Measurements from ENCODE around the gene PATZ1. TPM values are rescaled to one million over a fixed set of nuclear protein-coding genes. Genes with fewer than 3 reads are reported as not detected.

The PATZ1 gene
- total RNA-seq, 1 experiment from 2014 or later = 18.6 TPM

GRCh38 chr22:31342389-31343140 lies 3.6 kb downstream of the PATZ1 start:
- CTCF ChIA-PET = no interaction called here
- Histone ChIP-seq H3K27ac (ENCODE audit: low read length) (no peak overlapping the region), H3K4me3 (ENCODE audit: low read depth in 2 of 2, low read length in 2 of 2) (no peak overlapping the region), H3K27me3 (ENCODE audit: control insufficient read depth, insufficient read depth, low read length) (no peaks in the 10 kb centered on the region), H3K36me3 (ENCODE audit: control insufficient read depth, insufficient read depth, low read length) (no peaks in the 10 kb centered on the region), H3K4me1 (ENCODE audit: control insufficient read depth, insufficient read depth, low read length) (peaks cover 14% of the 10 kb centered on the region), H3K9me3 (ENCODE audit: control insufficient read depth, insufficient read depth, low read depth, low read length) (no peaks in the 10 kb centered on the region)
- intact Hi-C loops (cut with micrococcal nuclease; ENCODE audit: unreplicated experiment) (no loop called here), in situ Hi-C loops (cut with HindIII; ENCODE audit: low pct_unique_long_range_greater_than_20kb, low sequenced_read_pairs) (no loop called here)
- POLR2A ChIA-PET = no interaction called here
- ATAC-seq (no peak), DNase-seq (ENCODE audit: low read depth, low spot score) (no peak)
- TF ChIP-seq REST (IDR thresholded peaks at IDR 0.05; ENCODE audit: insufficient read depth in 1 of 2, low read depth in 2 of 2, low read length in 1 of 2) (no peak), TCF7L2 (IDR thresholded peaks at IDR 0.05; ENCODE audit: low read depth, low read length) (no peak), POLR2AphosphoS5 (IDR thresholded peaks at IDR 0.05; ENCODE audit: low read depth, low read length) (no peak), SIN3A (IDR thresholded peaks at IDR 0.05; ENCODE audit: borderline replicate concordance, insufficient read depth, low read depth, low read length) (no peak)
- TF ChIP-seq, protein P1, sequence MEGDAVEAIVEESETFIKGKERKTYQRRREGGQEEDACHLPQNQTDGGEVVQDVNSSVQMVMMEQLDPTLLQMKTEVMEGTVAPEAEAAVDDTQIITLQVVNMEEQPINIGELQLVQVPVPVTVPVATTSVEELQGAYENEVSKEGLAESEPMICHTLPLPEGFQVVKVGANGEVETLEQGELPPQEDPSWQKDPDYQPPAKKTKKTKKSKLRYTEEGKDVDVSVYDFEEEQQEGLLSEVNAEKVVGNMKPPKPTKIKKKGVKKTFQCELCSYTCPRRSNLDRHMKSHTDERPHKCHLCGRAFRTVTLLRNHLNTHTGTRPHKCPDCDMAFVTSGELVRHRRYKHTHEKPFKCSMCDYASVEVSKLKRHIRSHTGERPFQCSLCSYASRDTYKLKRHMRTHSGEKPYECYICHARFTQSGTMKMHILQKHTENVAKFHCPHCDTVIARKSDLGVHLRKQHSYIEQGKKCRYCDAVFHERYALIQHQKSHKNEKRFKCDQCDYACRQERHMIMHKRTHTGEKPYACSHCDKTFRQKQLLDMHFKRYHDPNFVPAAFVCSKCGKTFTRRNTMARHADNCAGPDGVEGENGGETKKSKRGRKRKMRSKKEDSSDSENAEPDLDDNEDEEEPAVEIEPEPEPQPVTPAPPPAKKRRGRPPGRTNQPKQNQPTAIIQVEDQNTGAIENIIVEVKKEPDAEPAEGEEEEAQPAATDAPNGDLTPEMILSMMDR (IDR thresholded peaks at IDR 0.05) = no peak
- BruUV-seq (replicated peaks) = no TSS peak

GRCh38 chr22:31341386-31342088 lies 4.6 kb downstream of the PATZ1 start:
- intact Hi-C loops (cut with micrococcal nuclease; ENCODE audit: unreplicated experiment) (no loop called here), in situ Hi-C loops (cut with HindIII; ENCODE audit: low pct_unique_long_range_greater_than_20kb, low sequenced_read_pairs) (no loop called here)
- BruUV-seq (replicated peaks) = no TSS peak
- Histone ChIP-seq H3K4me3 (ENCODE audit: low read depth in 2 of 2, low read length in 2 of 2) (no peak overlapping the region), H3K27ac (ENCODE audit: low read length) (no peak overlapping the region), H3K27me3 (ENCODE audit: control insufficient read depth, insufficient read depth, low read length) (no peaks in the 10 kb centered on the region), H3K9me3 (ENCODE audit: control insufficient read depth, insufficient read depth, low read depth, low read length) (no peaks in the 10 kb centered on the region), H3K36me3 (ENCODE audit: control insufficient read depth, insufficient read depth, low read length) (no peaks in the 10 kb centered on the region), H3K4me1 (ENCODE audit: control insufficient read depth, insufficient read depth, low read length) (peaks cover 13% of the 10 kb centered on the region)
- TF ChIP-seq, protein P1 (IDR thresholded peaks at IDR 0.05) = no peak
- TF ChIP-seq TCF7L2 (IDR thresholded peaks at IDR 0.05; ENCODE audit: low read depth, low read length) = no peak
- no peak for TF ChIP-seq POLR2AphosphoS5 (IDR thresholded peaks at IDR 0.05; ENCODE audit: low read depth, low read length)
- TF ChIP-seq REST (IDR thresholded peaks at IDR 0.05; ENCODE audit: insufficient read depth in 1 of 2, low read depth in 2 of 2, low read length in 1 of 2) = no peak
- no peak for TF ChIP-seq SIN3A (IDR thresholded peaks at IDR 0.05; ENCODE audit: borderline replicate concordance, insufficient read depth, low read depth, low read length)
- no peak for DNase-seq (ENCODE audit: low read depth, low spot score)
- ChIA-PET POLR2A (no interaction called here), CTCF (no interaction called here)
- ATAC-seq = no peak

Data from Panc1 (cell line).